H1 (cell line): ENCODE results near the gene KRTAP10-7. TPM values are rescaled to one million over a fixed set of nuclear protein-coding genes. Genes with fewer than 3 reads are reported as not detected.

Experiments
- CTCF ChIA-PET: fragments of 300-600 bp; sonication (Branson Sonifier 250); formaldehyde crosslinking; loops from one replicate; lab custom pipeline; 2021; ENCODE audit not compliant: partially characterized antibody; lab: Charles Lee
- POLR2A ChIA-PET: fragments of 300-600 bp; sonication (Branson Sonifier 250); formaldehyde crosslinking; loops from one replicate; lab custom pipeline; 2021; ENCODE audit warnings: inconsistent platforms; ENCODE audit not compliant: partially characterized antibody; lab: Charles Lee
- DNase-seq, 2 experiments: peaks; one replicate each; pipeline versions ENCODE4 v3.0.0 to v3.0.0-alpha.2; 2010 to 2022; ENCODE audit warnings: low spot score in 2 of 2, low read depth in 1 of 2, mixed read lengths in 1 of 2
- FAIRE-seq: peaks from 2 replicates; lab custom pipeline; 2011; peaks lifted over from hg19 to GRCh38; lab: Jason Lieb, UNC
- H2AFZ ChIP-seq: 2 replicates; pipeline ENCODE4 v1.8.1; 2012; ENCODE audit warnings: low read length, inconsistent platforms
- H2AK5ac ChIP-seq: 2 replicates; pipeline ENCODE4 v1.6.1; 2013; ENCODE audit warnings: low read depth, low read length
- H2BK120ac ChIP-seq: replicated peaks from 2 replicates; pipeline ENCODE3; 2013; ENCODE audit warnings: low read depth, low read length, inconsistent platforms
- H2BK12ac ChIP-seq: 2 replicates; pipeline ENCODE4 v1.6.1; 2013; ENCODE audit warnings: low read depth, low read length
- H2BK15ac ChIP-seq: 2 replicates; pipeline ENCODE4 v1.6.1; 2013; ENCODE audit warnings: low read length
- H2BK20ac ChIP-seq: 2 replicates; pipeline ENCODE4 v1.6.1; 2013; ENCODE audit warnings: low read length
- H2BK5ac ChIP-seq: 2 replicates; pipeline ENCODE4 v1.6.1; 2013; ENCODE audit warnings: low read depth, low read length
- H3K14ac ChIP-seq: 2 replicates; pipeline ENCODE4 v1.6.1; 2013; ENCODE audit warnings: inconsistent platforms; ENCODE audit not compliant: insufficient read length
- H3K18ac ChIP-seq: 2 replicates; pipeline ENCODE4 v1.6.1; 2013; ENCODE audit warnings: low read length; ENCODE audit errors: extremely low read depth
- H3K23ac ChIP-seq: 2 replicates; pipeline ENCODE4 v1.6.1; 2013; ENCODE audit warnings: inconsistent platforms; ENCODE audit not compliant: insufficient read length
- H3K23me2 ChIP-seq: 2 replicates; pipeline ENCODE4 v1.6.1; 2013; ENCODE audit warnings: low read depth, low read length
- H3K27ac ChIP-seq: 2 replicates; pipeline ENCODE4 v1.6.1; 2011; ENCODE audit warnings: low read depth, low read length, inconsistent platforms
- H3K27me3 ChIP-seq, 4 experiments: replicated peaks in 1 of 4; 1 replicate in 1 of 4; 2 replicates in 3 of 4; pipeline versions ENCODE4 v1.6.1 to v1.8.1; 2011 to 2013; ENCODE audit warnings: low read length in 3 of 4, mild to moderate bottlenecking in 3 of 4, inconsistent platforms in 2 of 4, mixed read lengths in 2 of 4, moderate library complexity in 1 of 4; ENCODE audit not compliant: control insufficient read depth in 3 of 4, insufficient read depth in 3 of 4; ENCODE audit errors: extremely low read depth in 1 of 4
- H3K36me3 ChIP-seq, 4 experiments: 2 replicates each; pipeline versions ENCODE4 v1.6.1 to v1.8.1; 2011 to 2013; ENCODE audit warnings: mild to moderate bottlenecking in 4 of 4, low read length in 3 of 4, moderate library complexity in 2 of 4, control low read depth in 1 of 4, inconsistent platforms in 1 of 4; ENCODE audit not compliant: insufficient read depth in 4 of 4, control insufficient read depth in 2 of 4
- H3K4ac ChIP-seq: replicated peaks from 2 replicates; pipeline ENCODE3; 2013; ENCODE audit warnings: low read length, low read depth, mixed read lengths, inconsistent platforms; ENCODE audit not compliant: insufficient read length
- H3K4me1 ChIP-seq, 4 experiments: replicated peaks in 1 of 4; 1 replicate in 1 of 4; 2 replicates in 3 of 4; pipeline versions ENCODE4 v1.6.1 to v1.8.1; 2011 to 2013; ENCODE audit warnings: low read length in 3 of 4, inconsistent platforms in 2 of 4, mixed read lengths in 1 of 4; ENCODE audit not compliant: insufficient read depth in 4 of 4, control insufficient read depth in 3 of 4
- H3K4me2 ChIP-seq, 2 experiments: 2 replicates each; pipeline versions ENCODE4 v1.6.1 to v1.8.1; 2011 to 2013; ENCODE audit warnings: low read depth in 2 of 2, low read length in 2 of 2, control low read depth in 1 of 2, inconsistent platforms in 1 of 2, mild to moderate bottlenecking in 1 of 2; ENCODE audit not compliant: insufficient read depth in 1 of 2
- H3K4me3 ChIP-seq, 4 experiments: fragments of 200-600, 300-600 bp in 1 of 4; sonication (generic), shearing (Covaris generic), sonication (Bioruptor Twin) in 1 of 4; 2 replicates each; pipeline versions ENCODE4 v1.5.1 to v1.8.1; 2011 to 2016; ENCODE audit warnings: low read length in 4 of 4, low read depth in 3 of 4, control low read depth in 2 of 4, inconsistent platforms in 2 of 4, mild to moderate bottlenecking in 2 of 4, mixed read lengths in 1 of 4, moderate library complexity in 1 of 4; ENCODE audit not compliant: insufficient read depth in 2 of 4; ENCODE audit errors: extremely low read depth in 1 of 4
- H3K56ac ChIP-seq: replicated peaks from 2 replicates; pipeline ENCODE3; 2013; ENCODE audit warnings: low read depth, mild to moderate bottlenecking, mixed read lengths, low read length, inconsistent platforms; ENCODE audit not compliant: insufficient read length
- H3K79me1 ChIP-seq: 2 replicates; pipeline ENCODE4 v1.6.1; 2013; ENCODE audit warnings: low read depth, low read length, control low read depth
- H3K79me2 ChIP-seq, 2 experiments: 2 replicates each; pipeline versions ENCODE4 v1.6.1 to v1.8.1; 2012 to 2013; ENCODE audit warnings: low read length in 2 of 2, mild to moderate bottlenecking in 2 of 2, inconsistent platforms in 1 of 2; ENCODE audit not compliant: insufficient read depth in 2 of 2, control insufficient read depth in 1 of 2
- H3K9ac ChIP-seq, 4 experiments: replicated peaks in 1 of 4; 1 replicate in 1 of 4; 2 replicates in 3 of 4; pipeline versions ENCODE4 v1.6.1 to v1.8.1; 2011 to 2013; ENCODE audit warnings: low read depth in 3 of 4, low read length in 3 of 4, control low read depth in 2 of 4, mild to moderate bottlenecking in 2 of 4, moderate library complexity in 2 of 4, inconsistent platforms in 1 of 4; ENCODE audit errors: extremely low read depth in 1 of 4
- H3K9me3 ChIP-seq, 2 experiments: 2 replicates each; pipeline versions ENCODE4 v1.6.1 to v1.8.1; 2012 to 2013; ENCODE audit warnings: mild to moderate bottlenecking in 2 of 2, moderate library complexity in 2 of 2, control low read depth in 1 of 2, inconsistent platforms in 1 of 2, low read depth in 1 of 2, low read length in 1 of 2, mixed read lengths in 1 of 2; ENCODE audit not compliant: insufficient read depth in 2 of 2
- H4K20me1 ChIP-seq, 2 experiments: replicated peaks in 1 of 2; 2 replicates each; pipeline versions ENCODE3 to v1.8.1; 2011 to 2013; ENCODE audit warnings: inconsistent platforms in 2 of 2, low read length in 2 of 2, mild to moderate bottlenecking in 1 of 2; ENCODE audit not compliant: insufficient read depth in 2 of 2, control insufficient read depth in 1 of 2
- H4K5ac ChIP-seq: 2 replicates; pipeline ENCODE4 v1.6.1; 2013; ENCODE audit warnings: low read length, low read depth, mixed read lengths, inconsistent platforms; ENCODE audit not compliant: insufficient read length
- H4K8ac ChIP-seq: 2 replicates; pipeline ENCODE4 v1.8.0; 2013; ENCODE audit warnings: mild to moderate bottlenecking, moderate library complexity, low read length, inconsistent platforms; ENCODE audit not compliant: insufficient read depth; ENCODE audit errors: extremely low read depth
- H4K91ac ChIP-seq: replicated peaks from 2 replicates; pipeline ENCODE3; 2013; ENCODE audit warnings: low read length, mixed read lengths, inconsistent platforms; ENCODE audit not compliant: insufficient read length
- HDAC2 ChIP-seq, 2 experiments: fragments of 300-600 bp in 1 of 2; sonication (generic) in 1 of 2; IDR thresholded peaks; 2 replicates each; pipeline ENCODE4 v1.6.1; 2011 to 2012; ENCODE audit warnings: low read depth in 2 of 2, low read length in 2 of 2, mild to moderate bottlenecking in 2 of 2, moderate library complexity in 2 of 2, borderline replicate concordance in 1 of 2, inconsistent platforms in 1 of 2
- polyA plus RNA-seq, 7 experiments: library from polyadenylated mRNA; depleted of rRNA in 3 of 7; stranded (reverse) in 5 of 7; unstranded in 2 of 7; fragments of >200 nt in 5 of 7; fragments of 200-250 nt in 2 of 7; gene quantifications; 1 replicate in 5 of 7; 2 replicates in 1 of 7; 4 replicates in 1 of 7; pipeline versions ENCODE4 v1.2.1 to v1.2.3, GENCODE V29; 2011 to 2013; ENCODE audit warnings: missing spikeins in 2 of 7, mixed read lengths in 2 of 7
- total RNA-seq: library from RNA; stranded (reverse); fragmentation: NEBNext Ultra II Directional; extraction: Animal tissue kit (Norgen Biotek cat#: 25700); gene quantifications from 2 replicates; pipeline ENCODE4 v1.2.1, GENCODE V29; 2021
- TF ChIP-seq, protein P1 (sequence below), 3 experiments: IDR thresholded peaks; 1 replicate in 2 of 3; 2 replicates in 1 of 3; pipeline versions ENCODE4 v1.5.1 to v1.6.1; 2011; ENCODE audit warnings: low read length in 3 of 3, mild to moderate bottlenecking in 3 of 3, inconsistent platforms in 2 of 3, low read depth in 1 of 3, moderate library complexity in 1 of 3; ENCODE audit not compliant: insufficient read depth in 1 of 3; ENCODE audit errors: control extremely low read depth in 1 of 3

The KRTAP10-7 gene
- total and polyA plus RNA-seq, 2 of the 8 experiments (the other 6 are each of a cell fraction or from before 2014, with no cell fraction given), result not detected

DNA sequence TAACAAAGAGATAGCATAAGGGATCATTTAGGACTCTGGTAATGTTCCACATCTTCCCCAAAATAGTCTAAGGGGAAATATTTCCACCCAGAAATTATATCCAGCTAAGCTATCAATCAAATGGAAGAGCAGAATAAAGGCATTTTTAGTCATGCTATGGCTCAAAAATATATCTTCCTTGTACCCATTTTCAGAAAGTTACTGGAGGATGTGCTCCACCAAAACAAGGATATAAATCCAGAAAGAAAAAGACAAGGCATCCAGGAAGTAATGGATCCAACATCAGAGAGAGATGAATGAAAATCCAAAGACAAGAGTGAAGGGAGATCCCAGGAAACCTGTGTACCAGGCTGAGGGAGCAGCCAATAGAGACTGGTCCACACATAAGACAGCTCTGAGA lies 8.8 kb downstream of the KRTAP10-7 start:
- no peaks in the 10 kb centered on the region; a peak in 1 of 8 replicates for H3K36me3 ChIP-seq
- no peaks in the 10 kb centered on the region for H3K79me2 ChIP-seq
- H3K79me1 ChIP-seq, result no peaks in the 10 kb centered on the region
- no peak overlapping the region for H3K18ac ChIP-seq
- ChIA-PET CTCF (interaction anchor here (1.1 to 2.1 kb wide), 3 partner anchors 9 to 41 kb away, joined by 3 to 4 read pairs (median 3); no protein-coding TSS in a partner anchor), POLR2A (no interaction called here)
- H3K23me2 ChIP-seq, result no peaks in the 10 kb centered on the region
- H3K23ac ChIP-seq, result no peak overlapping the region
- H3K27me3 ChIP-seq, result no peaks in the 10 kb centered on the region
- H3K27ac ChIP-seq, result no peak overlapping the region
- no peak overlapping the region for H3K14ac ChIP-seq
- no peak overlapping the region for H3K4me2 ChIP-seq
- DNase-seq (no peak), FAIRE-seq (no peak)
- no peak overlapping the region for H4K5ac ChIP-seq
- H2BK15ac ChIP-seq, result no peak overlapping the region
- no peak overlapping the region for H2AK5ac ChIP-seq
- H4K20me1 ChIP-seq, result peaks cover 0 to 1% of the 10 kb centered on the region in 2 experiments
- no peak for TF ChIP-seq HDAC2 (IDR thresholded peaks at IDR 0.05; ENCODE audit: borderline replicate concordance in 1 of 2, low read depth in 2 of 2, low read length in 2 of 2)
- TF ChIP-seq, protein P1, sequence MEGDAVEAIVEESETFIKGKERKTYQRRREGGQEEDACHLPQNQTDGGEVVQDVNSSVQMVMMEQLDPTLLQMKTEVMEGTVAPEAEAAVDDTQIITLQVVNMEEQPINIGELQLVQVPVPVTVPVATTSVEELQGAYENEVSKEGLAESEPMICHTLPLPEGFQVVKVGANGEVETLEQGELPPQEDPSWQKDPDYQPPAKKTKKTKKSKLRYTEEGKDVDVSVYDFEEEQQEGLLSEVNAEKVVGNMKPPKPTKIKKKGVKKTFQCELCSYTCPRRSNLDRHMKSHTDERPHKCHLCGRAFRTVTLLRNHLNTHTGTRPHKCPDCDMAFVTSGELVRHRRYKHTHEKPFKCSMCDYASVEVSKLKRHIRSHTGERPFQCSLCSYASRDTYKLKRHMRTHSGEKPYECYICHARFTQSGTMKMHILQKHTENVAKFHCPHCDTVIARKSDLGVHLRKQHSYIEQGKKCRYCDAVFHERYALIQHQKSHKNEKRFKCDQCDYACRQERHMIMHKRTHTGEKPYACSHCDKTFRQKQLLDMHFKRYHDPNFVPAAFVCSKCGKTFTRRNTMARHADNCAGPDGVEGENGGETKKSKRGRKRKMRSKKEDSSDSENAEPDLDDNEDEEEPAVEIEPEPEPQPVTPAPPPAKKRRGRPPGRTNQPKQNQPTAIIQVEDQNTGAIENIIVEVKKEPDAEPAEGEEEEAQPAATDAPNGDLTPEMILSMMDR (IDR thresholded peaks at IDR 0.05; ENCODE audit: control extremely low read depth in 1 of 3, insufficient read depth in 1 of 3, low read depth in 1 of 3, low read length in 3 of 3), result no peak
- no peak overlapping the region for H3K4ac ChIP-seq
- no peak overlapping the region for H2BK12ac ChIP-seq
- H2BK5ac ChIP-seq, result no peak overlapping the region
- H3K4me3 ChIP-seq, result no peak overlapping the region
- no peak overlapping the region for H2AFZ ChIP-seq
- no peak overlapping the region for H2BK120ac ChIP-seq
- no peak overlapping the region for H4K91ac ChIP-seq
- H3K9me3 ChIP-seq, result peaks cover 22 to 24% of the 10 kb centered on the region in 2 experiments
- H3K9ac ChIP-seq, result no peak overlapping the region
- H3K4me1 ChIP-seq, result 0 out of 7 replicates have a peak, but pooled peaks cover 0 to 2% (median 0%) of the 10 kb centered on the region in 4 experiments
- H2BK20ac ChIP-seq, result no peak overlapping the region
- no peak overlapping the region for H4K8ac ChIP-seq
- no peak overlapping the region for H3K56ac ChIP-seq
